AG04450 (cell line): Measurements from ENCODE around the gene RNF121. TPM values are rescaled to one million over a fixed set of nuclear protein-coding genes. Genes with fewer than 3 reads are reported as not detected.

Experiments
- CTCF ChIA-PET: fragments of 300-600, 350-600 bp; formaldehyde crosslinking; extraction: SDS; loops from one replicate; lab custom pipeline; 2022; ENCODE audit warnings: antibody characterized with exemption, inconsistent platforms; lab: Charles Lee
- POLR2A ChIA-PET: fragments of 350-600 bp; formaldehyde crosslinking; extraction: SDS; loops from one replicate; lab custom pipeline; 2021; ENCODE audit warnings: antibody characterized with exemption, inconsistent platforms; lab: Yijun Ruan, JAX
- DNase-seq: peaks from one replicate; pipeline ENCODE4 v3.0.0-alpha.2; 2011; ENCODE audit warnings: low read depth, low spot score
- H3K27ac ChIP-seq: one replicate; pipeline ENCODE4 v1.5.1; 2012; ENCODE audit warnings: low read depth, low read length, control low read depth
- H3K27me3 ChIP-seq: one replicate; pipeline ENCODE4 v1.6.0; 2012; ENCODE audit warnings: low read length; ENCODE audit not compliant: control insufficient read depth, insufficient read depth
- H3K4me3 ChIP-seq: 2 replicates; pipeline ENCODE4 v1.5.1; 2011; ENCODE audit warnings: mild to moderate bottlenecking, low read depth, low read length, control low read depth
- H3K9me3 ChIP-seq: 2 replicates; pipeline ENCODE4 v1.5.1; 2012; ENCODE audit warnings: low read length; ENCODE audit not compliant: control insufficient read depth, insufficient read depth
- CTCF ChIP-seq: IDR thresholded peaks from 2 replicates; pipeline ENCODE4 v1.5.1; 2011; ENCODE audit warnings: low read depth, low read length, control low read depth, inconsistent platforms
- polyA plus RNA-seq: library from polyadenylated mRNA; depleted of rRNA; stranded (reverse); fragments of >200 nt; gene quantifications from 2 replicates; pipeline ENCODE4 v1.2.3, GENCODE V29; 2011

RNF121 gene
- polyA plus RNA-seq, 1 experiment: 47.8 TPM

GRCh38 chr11:72018171-72018570 is 89.3 kb downstream of the RNF121 start:
- POLR2A ChIA-PET: no interaction called here
- CTCF ChIA-PET: interaction anchor here (2.3 kb wide), 1 partner anchor 73 kb away, joined by 10 read pairs; no protein-coding TSS in a partner anchor
- no peak for TF ChIP-seq CTCF
- no peak overlapping the region for H3K27ac ChIP-seq
- H3K27me3 ChIP-seq: no peaks in the 10 kb centered on the region
- no peak for DNase-seq
- H3K4me3 ChIP-seq: no peak overlapping the region
- H3K9me3 ChIP-seq: no peaks in the 10 kb centered on the region

GRCh38 chr11:72023335-72023734 is 94.5 kb downstream of the RNF121 start:
- Histone ChIP-seq H3K27ac (no peak overlapping the region), H3K4me3 (no peak overlapping the region), H3K27me3 (no peaks in the 10 kb centered on the region), H3K9me3 (no peaks in the 10 kb centered on the region)
- no peak for DNase-seq
- no peak for TF ChIP-seq CTCF
- CTCF ChIA-PET: interaction anchor here (0.7 to 14.8 kb wide), 7 partner anchors 35 to 407 kb away, joined by 3 to 261 read pairs (median 47); no protein-coding TSS in a partner anchor
- POLR2A ChIA-PET: no interaction called here

- no peak for TF ChIP-seq CTCF
- CTCF ChIA-PET: interaction anchor here (1.0 to 14.8 kb wide), 33 partner anchors 9 to 431 kb away, joined by 3 to 261 read pairs (median 8); partner anchors contain the start of gene ANAPC15
- no peak overlapping the region for H3K27ac ChIP-seq
- no peak for DNase-seq
- H3K4me3 ChIP-seq: no peak overlapping the region
- no peaks in the 10 kb centered on the region for H3K9me3 ChIP-seq
- POLR2A ChIA-PET: interaction anchor here (1.8 kb wide), 1 partner anchor 15 kb away, joined by 7 read pairs; no protein-coding TSS in a partner anchor
- H3K27me3 ChIP-seq: no peaks in the 10 kb centered on the region
Measured at GRCh38 chr11:72024069-72024754, 95.4 kb downstream of the RNF121 start.

- TF ChIP-seq CTCF: no peak
- ChIA-PET POLR2A (interaction anchor here (1.8 kb wide), 1 partner anchor 13 kb away, joined by 7 read pairs; no protein-coding TSS in a partner anchor), CTCF (interaction anchor here (0.6 to 14.8 kb wide), 12 partner anchors 9 to 405 kb away, joined by 4 to 261 read pairs (median 36); no protein-coding TSS in a partner anchor)
- no peak for DNase-seq
- Histone ChIP-seq H3K27me3 (no peaks in the 10 kb centered on the region), H3K27ac (no peak overlapping the region), H3K4me3 (no peak overlapping the region), H3K9me3 (no peaks in the 10 kb centered on the region)
Measured at GRCh38 chr11:72026090-72026489, 97.2 kb downstream of the RNF121 start.

GRCh38 chr11:72030472-72031045 is 101.7 kb downstream of the RNF121 start:
- TF ChIP-seq CTCF: no peak
- H3K4me3 ChIP-seq: no peak overlapping the region
- CTCF ChIA-PET: interaction anchor here (1.0 to 14.8 kb wide), 3 partner anchors 61 to 400 kb away, joined by 3 to 261 read pairs (median 4); no protein-coding TSS in a partner anchor
- no peak overlapping the region for H3K27ac ChIP-seq
- no peaks in the 10 kb centered on the region for H3K27me3 ChIP-seq
- no peak for DNase-seq
- H3K9me3 ChIP-seq: no peaks in the 10 kb centered on the region
- POLR2A ChIA-PET: no interaction called here
